Transverse colon (tissue), 4 donors: ENCODE results near the gene SLC35A4. TPM values are rescaled to one million over a fixed set of nuclear protein-coding genes. Genes with fewer than 3 reads are reported as not detected.

Experiments
- DNase-seq: peaks from one replicate; pipeline ENCODE4 v3.0.0-alpha.2; 2019
- H3K27ac ChIP-seq, 4 donors: fragments of 200-600 bp; sonication (generic); 2 replicates each; pipeline ENCODE4 v1.5.1; 2016 to 2018; ENCODE audit warnings: inconsistent platforms in 4 of 4
- H3K27me3 ChIP-seq: fragments of 200-600 bp; sonication (generic); 2 replicates; pipeline ENCODE4 v1.5.1; 2017; ENCODE audit warnings: inconsistent platforms
- H3K36me3 ChIP-seq, 4 donors: fragments of 200-600 bp; sonication (generic); 2 replicates each; pipeline ENCODE4 v1.5.1; 2017 to 2019; ENCODE audit warnings: inconsistent platforms in 4 of 4
- H3K4me1 ChIP-seq, 4 donors: fragments of 200-600 bp; sonication (generic); 2 replicates each; pipeline ENCODE4 v1.5.1; 2017 to 2020; ENCODE audit warnings: inconsistent platforms in 4 of 4
- H3K4me3 ChIP-seq, 4 donors: fragments of 200-600 bp; sonication (generic); 1 replicate in 1 of 4; 2 replicates in 3 of 4; pipeline versions ENCODE4 v1.5.1 to v1.6.1; 2017 to 2019; ENCODE audit warnings: inconsistent platforms in 4 of 4
- H3K9me3 ChIP-seq, 2 donors: fragments of 200-600 bp; sonication (generic); 2 replicates each; pipeline ENCODE4 v1.5.1; 2017 to 2019; ENCODE audit warnings: inconsistent platforms in 2 of 2
- EP300 ChIP-seq: sonication (generic); formaldehyde crosslinking; IDR thresholded peaks from one replicate; pipeline ENCODE4 v1.6.1; 2017; ENCODE audit warnings: antibody characterized with exemption, low read depth
- POLR2A ChIP-seq: fragments of 450-650 bp; IDR thresholded peaks from one replicate; pipeline ENCODE4 v1.6.1; 2016; ENCODE audit warnings: antibody characterized with exemption, mild to moderate bottlenecking, moderate library complexity
- POLR2AphosphoS5 ChIP-seq, 3 donors: sonication (generic); formaldehyde crosslinking; IDR thresholded peaks; one replicate each; pipeline ENCODE4 v1.6.1; 2016; ENCODE audit warnings: antibody characterized with exemption in 3 of 3
- WGBS, 2 donors: methylation state at CpG; one replicate each; pipeline ENCODE4 v1.1.5; 2018; ENCODE audit warnings: low coverage in 1 of 2; 5-methylcytosine and 5-hydroxymethylcytosine counted together
- in situ Hi-C, 4 donors: fragments of 200-750 bp; cut with MboI; loops; one replicate each; pipeline versions ENCODE4 v1.15.0 to v1.15.1; 2017; ENCODE audit warnings: low sequenced_read_pairs in 3 of 4, low pct_ligation_motif_present in 1 of 4, low pct_unique_long_range_greater_than_20kb in 1 of 4
- intact Hi-C: fragments of 100-400 bp; cut with DNase I; formaldehyde crosslinking; loops from one replicate; pipeline ENCODE4 v1.15.1; 2023; ENCODE audit warnings: low total_unique reads
- total RNA-seq, 4 donors: library from RNA; depleted of rRNA; stranded (reverse); fragments of >200 nt; gene quantifications; one replicate each; pipeline ENCODE4 v1.1.0, GENCODE V29; 2016
- TF ChIP-seq, protein P1 (sequence below), 5 experiments: fragments of 200-600 bp in 3 of 5; fragments of 450-650 bp in 2 of 5; sonication (generic) in 3 of 5; IDR thresholded peaks; 1 replicate in 2 of 5; 2 replicates in 3 of 5; pipeline ENCODE4 v1.5.1; 2016 to 2017; ENCODE audit warnings: antibody characterized with exemption in 5 of 5, inconsistent platforms in 3 of 5, mild to moderate bottlenecking in 2 of 5, moderate library complexity in 1 of 5

SLC35A4 gene
- total RNA-seq, 4 donors from 2014 or later: 39.4 to 75.5 (median 52.6) TPM

- peaks cover 11 to 47% (median 15%) of the 10 kb centered on the region in 4 donors for H3K4me1 ChIP-seq
- in situ Hi-C loops: loop anchor here in 3 of 4 donors (10.0 to 25.0 kb wide), 3 partner anchors 66 to 136 kb away; partner anchors contain the start of genes CD14 (in 2 of the 3), TMCO6 (in 2 of the 3), DND1 (in 1 of the 3) and WDR55 (in 1 of the 3)
Measured at GRCh38 chr5:140569197-140569596, 4.6 kb downstream of the SLC35A4 start.

GRCh38 chr5:140570058-140570457, 5.4 kb downstream of the SLC35A4 start:
- WGBS, 2 donors: 95% methylated on average over 4 of the region's 4 CpGs; no CpG with 5 or more reads in 1 of the 2 donors
- DNase-seq: no peak
- TF ChIP-seq EP300: no peak
- TF ChIP-seq POLR2AphosphoS5 (IDR thresholded peaks at IDR 0.05): no peak
- TF ChIP-seq, protein P1, sequence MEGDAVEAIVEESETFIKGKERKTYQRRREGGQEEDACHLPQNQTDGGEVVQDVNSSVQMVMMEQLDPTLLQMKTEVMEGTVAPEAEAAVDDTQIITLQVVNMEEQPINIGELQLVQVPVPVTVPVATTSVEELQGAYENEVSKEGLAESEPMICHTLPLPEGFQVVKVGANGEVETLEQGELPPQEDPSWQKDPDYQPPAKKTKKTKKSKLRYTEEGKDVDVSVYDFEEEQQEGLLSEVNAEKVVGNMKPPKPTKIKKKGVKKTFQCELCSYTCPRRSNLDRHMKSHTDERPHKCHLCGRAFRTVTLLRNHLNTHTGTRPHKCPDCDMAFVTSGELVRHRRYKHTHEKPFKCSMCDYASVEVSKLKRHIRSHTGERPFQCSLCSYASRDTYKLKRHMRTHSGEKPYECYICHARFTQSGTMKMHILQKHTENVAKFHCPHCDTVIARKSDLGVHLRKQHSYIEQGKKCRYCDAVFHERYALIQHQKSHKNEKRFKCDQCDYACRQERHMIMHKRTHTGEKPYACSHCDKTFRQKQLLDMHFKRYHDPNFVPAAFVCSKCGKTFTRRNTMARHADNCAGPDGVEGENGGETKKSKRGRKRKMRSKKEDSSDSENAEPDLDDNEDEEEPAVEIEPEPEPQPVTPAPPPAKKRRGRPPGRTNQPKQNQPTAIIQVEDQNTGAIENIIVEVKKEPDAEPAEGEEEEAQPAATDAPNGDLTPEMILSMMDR (IDR thresholded peaks at IDR 0.05): no peak
- TF ChIP-seq POLR2A: no peak
- H3K4me3 ChIP-seq: no peak overlapping the region
- peaks cover 0 to 10% (median 0%) of the 10 kb centered on the region in 4 donors for H3K36me3 ChIP-seq
- in situ Hi-C loops (loop anchor here in 2 of 4 donors (10.0 to 25.0 kb wide), 2 partner anchors 65 to 92 kb away; partner anchors contain the start of genes CD14 (in 1 of the 2), DND1 (in 1 of the 2), TMCO6 (in 1 of the 2) and WDR55 (in 1 of the 2)), intact Hi-C loops (no loop called here)
- H3K9me3 ChIP-seq: no peaks in the 10 kb centered on the region
- H3K27me3 ChIP-seq: no peaks in the 10 kb centered on the region
- peak overlapping the region; percentile 52 to 71 (median 62) for H3K27ac ChIP-seq
- H3K4me1 ChIP-seq: peaks cover 11 to 50% (median 17%) of the 10 kb centered on the region in 4 donors

More at GRCh38 chr5:140569197-140569596, 4.6 kb downstream of the SLC35A4 start:
- 34 to 56% methylated on average over 3 to 4 of the region's 4 CpGs for WGBS, 2 donors
- no peak for DNase-seq
- Histone ChIP-seq H3K27ac (peak overlapping the region; percentile 52 to 71 (median 62)), H3K9me3 (no peaks in the 10 kb centered on the region), H3K4me3 (no peak overlapping the region), H3K36me3 (peaks cover 0 to 10% (median 0%) of the 10 kb centered on the region in 4 donors), H3K27me3 (no peaks in the 10 kb centered on the region)
- TF ChIP-seq POLR2A: no peak
- TF ChIP-seq, protein P1 (IDR thresholded peaks at IDR 0.05): no peak
- TF ChIP-seq POLR2AphosphoS5 (IDR thresholded peaks at IDR 0.05): no peak
- TF ChIP-seq EP300: no peak
- intact Hi-C loops: loop anchor here (5.0 kb wide), 1 partner anchor 68 kb away; the partner anchor contains the start of gene TMCO6

GRCh38 chr5:140570488-140570887, 5.9 kb downstream of the SLC35A4 start:
- peak overlapping the region; percentile 52 to 71 (median 62) for H3K27ac ChIP-seq
- no peak overlapping the region for H3K4me3 ChIP-seq
- H3K36me3 ChIP-seq: peaks cover 0 to 10% (median 0%) of the 10 kb centered on the region in 4 donors
- WGBS, 2 donors: 100% methylated on average over 1 of the region's 1 CpG; no CpG with 5 or more reads in 1 of the 2 donors
- in situ Hi-C loops (loop anchor here in 2 of 4 donors (10.0 to 25.0 kb wide), 2 partner anchors 64 to 92 kb away; partner anchors contain the start of genes CD14 (in 1 of the 2), DND1 (in 1 of the 2), TMCO6 (in 1 of the 2) and WDR55 (in 1 of the 2)), intact Hi-C loops (no loop called here)
- H3K4me1 ChIP-seq: peaks cover 7 to 46% (median 13%) of the 10 kb centered on the region in 4 donors
- TF ChIP-seq, protein P1 (IDR thresholded peaks at IDR 0.05): no peak
- TF ChIP-seq EP300 (no peak), POLR2AphosphoS5 (IDR thresholded peaks at IDR 0.05) (no peak), POLR2A (no peak)
- no peaks in the 10 kb centered on the region for H3K9me3 ChIP-seq
- no peaks in the 10 kb centered on the region for H3K27me3 ChIP-seq
- no peak for DNase-seq

DNA sequence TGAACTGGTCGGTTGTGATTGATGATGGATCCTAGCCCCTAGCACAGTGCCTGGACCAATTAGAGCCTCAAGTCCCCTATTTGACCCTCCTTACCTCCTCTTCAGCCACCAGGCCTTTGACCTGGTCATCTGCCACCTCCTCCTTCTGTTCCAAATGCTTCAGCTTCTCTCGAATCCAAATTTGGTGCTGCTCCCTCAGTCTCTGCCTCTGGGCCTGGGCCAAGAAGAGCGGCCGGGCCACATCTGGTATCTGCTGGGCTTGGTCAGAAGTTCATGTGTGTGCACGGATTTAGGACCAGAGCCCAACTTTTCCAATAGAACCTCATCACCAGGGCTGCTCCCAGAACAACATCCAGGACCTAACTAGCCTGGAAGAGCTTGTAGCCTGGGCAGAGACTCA, 6.5 kb downstream of the SLC35A4 start:
- intact Hi-C loops: no loop called here
- peak overlapping the region; percentile 19 to 69 (median 50) for H3K27ac ChIP-seq

More for the DNA sequence above, 6.5 kb downstream of the SLC35A4 start:
- WGBS, 2 donors: 86% methylated on average over 5 of the region's 5 CpGs; no CpG with 5 or more reads in 1 of the 2 donors
- TF ChIP-seq POLR2A (no peak), EP300 (no peak)
- Histone ChIP-seq H3K36me3 (peaks cover 0 to 10% (median 0%) of the 10 kb centered on the region in 4 donors), H3K4me1 (peaks cover under 1 to 40% (median 7%) of the 10 kb centered on the region in 4 donors), H3K27me3 (no peaks in the 10 kb centered on the region), H3K9me3 (no peaks in the 10 kb centered on the region), H3K4me3 (no peak overlapping the region)
- no peak for DNase-seq
- in situ Hi-C loops: loop anchor here in 2 of 4 donors (10.0 to 25.0 kb wide), 2 partner anchors 64 to 91 kb away; partner anchors contain the start of genes CD14 (in 1 of the 2), DND1 (in 1 of the 2), TMCO6 (in 1 of the 2) and WDR55 (in 1 of the 2)
